GM19328 (cell line): Measurements from ENCODE around the gene CCNI2.

Source experiments
- ATAC-seq: cut with Tn5 transposase; IDR thresholded peaks from one replicate; pipeline ENCODE4 v1.9.1; 2021; ENCODE audit warnings: mild to moderate bottlenecking, moderate library complexity; ENCODE audit not compliant: unreplicated experiment

Gene CCNI2

DNA sequence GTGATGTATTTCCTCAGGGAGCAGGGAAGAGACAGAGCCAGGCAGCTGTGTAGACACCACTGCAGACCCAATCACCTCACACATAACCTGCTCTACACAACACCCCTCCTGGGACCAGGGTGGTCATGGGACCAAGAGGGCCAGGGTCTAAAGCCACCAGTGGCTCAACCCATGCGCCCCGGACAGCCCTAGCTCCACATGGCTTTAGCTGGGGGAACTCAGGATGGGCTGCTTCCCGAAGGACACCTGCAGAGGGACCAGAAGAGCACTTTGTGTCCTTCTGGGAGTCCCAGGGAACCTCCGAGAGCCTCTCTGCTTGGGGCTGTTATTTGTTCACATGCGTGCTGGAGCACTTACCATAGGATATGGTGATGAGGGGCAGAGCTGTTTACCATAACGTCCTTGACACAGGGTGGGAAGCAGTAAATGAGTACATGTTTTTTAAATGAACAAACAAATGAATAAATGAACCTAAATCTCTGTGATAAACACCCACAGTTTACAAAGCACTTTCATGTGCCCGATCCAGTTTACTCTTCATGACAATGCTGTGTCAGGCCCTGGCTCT lies 17.5 kb downstream of the CCNI2 start:
- no peak for ATAC-seq

DNA sequence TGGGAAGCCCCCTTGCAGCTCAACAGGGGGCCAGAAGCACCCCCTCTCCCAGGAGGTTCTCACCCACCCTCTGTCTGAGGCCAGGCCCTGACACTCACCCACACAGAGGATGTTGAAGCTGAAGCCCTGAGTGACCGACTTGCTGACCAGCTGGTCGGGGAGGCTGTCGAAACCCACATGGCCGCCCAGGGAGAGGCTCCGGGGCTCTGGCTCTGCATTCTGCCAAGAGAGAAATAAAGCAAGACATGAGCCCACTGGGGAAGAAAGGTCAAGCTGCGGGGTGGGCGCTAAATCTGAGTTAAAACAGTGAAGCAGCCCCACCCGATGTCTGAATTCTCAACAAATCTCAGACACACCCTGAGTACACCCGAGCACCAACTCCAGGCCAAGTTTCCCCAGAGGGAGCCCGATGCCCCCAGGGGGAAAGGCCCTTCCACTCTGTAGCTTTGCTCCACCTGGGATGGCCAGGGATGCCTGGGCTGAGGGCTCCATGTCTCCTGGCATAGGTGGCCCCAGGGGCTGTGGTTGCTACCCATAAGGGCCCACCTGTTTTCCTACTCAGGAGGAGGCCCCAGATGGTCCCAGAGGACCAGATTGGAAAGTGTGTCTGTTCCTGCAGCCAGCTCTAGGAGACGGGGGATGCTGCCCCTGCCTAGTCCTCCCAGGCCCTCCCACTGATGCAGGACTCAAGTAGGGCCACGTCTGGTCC lies 18.2 kb downstream of the CCNI2 start:
- ATAC-seq, result no peak

DNA sequence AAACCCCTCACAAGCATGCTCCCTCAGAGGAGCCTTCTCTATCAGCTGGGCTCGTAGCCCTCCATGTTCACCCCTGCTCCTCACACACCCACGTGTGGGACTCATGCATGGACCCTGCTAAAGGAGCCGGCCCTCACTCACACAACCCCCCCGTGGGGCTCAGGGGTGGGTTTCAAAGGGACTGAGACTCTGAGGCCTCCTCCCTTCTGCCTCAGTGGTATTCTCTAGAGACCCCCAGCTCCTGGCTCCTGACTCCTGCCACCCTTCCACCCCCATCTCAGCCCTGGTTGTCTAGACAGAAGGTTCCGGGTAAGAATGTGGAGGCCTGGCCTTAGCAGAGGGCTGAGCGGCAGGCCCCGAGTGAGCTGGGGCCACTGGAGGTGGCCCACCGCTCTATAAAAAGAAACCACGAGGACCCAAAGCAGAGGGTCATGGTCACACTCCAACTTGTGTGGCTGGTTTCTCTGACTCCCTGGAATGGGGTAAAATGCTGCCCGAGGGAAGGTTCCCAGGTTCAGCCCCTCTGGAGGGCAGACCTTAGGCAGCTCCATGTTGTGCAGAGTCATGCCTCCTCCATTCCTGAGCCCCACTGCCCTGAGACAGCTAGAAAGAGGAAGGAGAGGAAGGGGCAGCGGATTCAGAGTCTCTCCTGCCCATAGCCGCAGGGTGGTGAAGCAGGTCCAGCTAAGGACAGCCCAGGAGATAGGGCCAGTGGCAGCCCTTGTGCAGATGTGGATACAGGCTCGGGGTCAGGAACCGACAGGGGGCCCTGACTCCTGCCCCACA lies 19.0 kb downstream of the CCNI2 start:
- no peak for ATAC-seq

DNA sequence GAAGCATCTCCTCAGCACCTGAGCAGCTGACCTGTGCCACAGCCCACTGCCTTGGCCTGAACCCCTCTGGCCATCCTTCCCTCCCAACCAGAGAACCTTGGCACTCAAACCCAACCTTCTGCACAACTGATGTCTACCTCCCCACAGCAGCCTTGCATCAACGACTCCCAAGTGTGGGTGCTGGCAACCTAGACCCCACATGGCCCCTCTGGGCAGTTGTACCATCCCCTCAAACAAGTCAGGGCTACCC lies 19.5 kb downstream of the CCNI2 start:
- no peak for ATAC-seq

DNA sequence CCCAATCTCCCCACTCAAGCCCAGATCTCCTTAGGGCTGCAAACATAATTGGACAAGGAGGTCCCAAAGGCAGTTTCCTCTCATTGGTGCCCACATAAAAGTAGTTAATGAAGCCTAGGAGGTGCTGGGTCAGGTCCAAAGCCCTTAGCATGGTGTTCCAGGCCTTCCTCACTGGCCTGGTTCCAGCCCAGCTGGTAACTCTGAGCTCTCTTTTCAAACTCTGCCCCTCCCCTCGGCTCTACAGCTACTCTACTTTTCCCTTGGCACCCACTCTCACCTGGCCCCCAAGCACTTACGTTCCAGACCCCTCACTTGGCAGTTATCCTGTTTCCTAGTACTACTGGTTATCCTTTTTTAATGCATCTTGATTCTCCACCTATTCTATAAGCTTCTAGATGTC lies 19.9 kb downstream of the CCNI2 start:
- no peak for ATAC-seq

DNA sequence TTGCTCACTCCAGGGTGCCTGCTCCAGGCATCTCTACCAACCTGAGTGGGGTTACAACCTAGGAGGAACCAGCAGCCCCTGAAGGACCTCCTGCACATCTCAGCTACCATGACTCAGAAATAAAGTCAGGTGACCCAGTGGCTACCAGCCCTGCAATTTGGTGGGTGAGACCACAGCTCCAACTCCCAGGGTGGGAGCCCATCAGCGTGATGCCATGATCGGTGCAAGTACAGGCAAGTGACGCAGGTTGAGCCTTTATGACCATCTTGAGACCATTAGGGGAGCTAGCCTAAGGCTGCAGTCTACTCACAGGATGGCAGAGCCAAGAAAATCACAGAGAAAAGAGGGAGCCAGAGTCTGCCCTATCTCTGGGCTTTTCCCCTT lies 21.3 kb downstream of the CCNI2 start:
- ATAC-seq, result no peak

DNA sequence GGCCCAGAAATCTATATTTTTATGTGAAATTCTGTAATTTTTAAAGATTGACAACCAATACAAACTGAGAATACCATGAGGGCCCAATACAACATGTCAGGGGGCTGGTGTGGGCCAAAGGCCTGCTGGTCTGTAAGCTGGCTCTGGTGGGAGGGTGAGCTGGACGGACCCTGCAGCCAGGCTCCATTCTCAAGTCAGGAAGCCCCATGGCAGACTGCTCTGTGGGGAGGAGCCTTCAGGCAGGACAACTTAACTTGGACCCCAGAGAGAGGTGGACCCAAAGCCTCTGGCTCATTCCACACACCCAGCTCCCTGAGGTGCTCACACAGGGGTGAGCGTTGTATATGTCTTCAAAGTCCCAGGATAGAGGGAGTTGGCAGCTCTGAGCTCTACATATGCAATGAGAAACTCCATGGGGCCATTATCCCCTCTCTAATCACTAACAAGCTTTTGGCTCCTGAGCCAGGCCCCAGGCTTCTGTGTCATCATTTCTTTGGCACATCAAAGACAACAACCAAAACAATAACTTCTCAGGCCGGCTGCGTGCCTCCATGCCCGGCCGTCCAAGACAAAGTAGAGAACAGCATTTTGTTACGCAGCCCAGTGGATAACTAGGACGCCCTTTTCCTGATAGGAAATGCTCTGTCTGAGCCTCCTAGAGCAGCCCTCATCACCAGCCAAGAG lies 23.4 kb downstream of the CCNI2 start:
- ATAC-seq, result no peak

DNA sequence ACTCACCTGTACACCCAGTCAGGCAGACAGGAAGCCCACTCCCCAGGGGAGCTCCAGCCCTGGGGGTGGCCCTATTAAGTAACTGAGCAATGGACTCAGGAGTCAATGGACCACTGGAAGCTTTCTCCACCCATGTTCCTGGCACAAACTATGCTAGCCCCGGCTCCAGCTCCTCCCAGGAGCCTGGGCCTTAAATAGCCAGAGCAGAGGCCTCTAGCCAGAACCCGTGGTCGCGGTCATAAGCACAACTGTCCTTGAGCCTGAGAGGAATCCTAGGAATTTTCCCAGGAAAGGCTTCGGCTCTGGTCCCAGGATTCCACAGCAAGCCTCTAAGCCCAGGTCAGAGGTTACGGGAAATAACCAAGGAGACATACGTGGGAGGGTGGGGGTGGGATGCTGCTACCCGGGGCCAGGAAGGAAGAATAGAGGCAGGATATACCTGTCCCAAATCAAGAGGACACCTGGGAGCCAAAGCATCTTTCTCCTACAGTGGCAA lies 24.3 kb downstream of the CCNI2 start:
- no peak for ATAC-seq

DNA sequence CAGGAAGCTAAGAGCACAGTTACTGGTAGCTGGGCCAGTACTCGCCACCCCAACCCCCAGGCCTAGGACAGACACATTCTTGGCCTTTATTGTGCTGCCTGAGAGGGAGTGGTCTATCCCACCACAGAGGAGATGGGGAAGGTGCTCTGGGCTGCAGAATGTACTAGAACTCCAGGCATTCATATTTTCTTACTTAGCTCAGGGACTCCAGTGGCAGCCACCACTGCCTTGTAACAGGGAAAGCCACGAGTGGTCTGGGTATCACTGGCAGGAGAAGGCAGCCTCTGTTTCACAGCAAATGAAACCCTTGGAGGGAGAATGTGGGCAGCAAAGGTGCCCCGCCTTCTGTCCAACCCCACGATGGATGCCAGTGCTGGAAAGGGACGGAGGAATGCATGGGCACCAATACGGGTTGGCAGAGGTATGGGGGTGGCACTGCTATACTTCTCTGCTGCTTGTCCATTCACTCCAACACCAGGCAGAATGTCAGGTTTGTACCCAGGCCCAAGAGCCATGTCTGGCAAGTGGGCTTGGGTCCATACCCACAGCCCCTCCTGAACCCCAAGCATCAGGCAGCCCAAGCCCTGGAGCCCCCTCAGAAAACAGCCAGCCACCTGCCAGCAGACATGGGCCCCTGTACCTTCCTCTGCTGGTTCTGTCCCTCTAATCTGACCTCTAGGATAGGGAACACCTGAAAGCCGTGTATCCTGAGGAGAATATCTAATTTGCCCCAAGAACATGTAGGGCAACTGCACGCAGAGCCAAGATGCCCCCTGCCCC lies 25.3 kb downstream of the CCNI2 start:
- no peak for ATAC-seq

DNA sequence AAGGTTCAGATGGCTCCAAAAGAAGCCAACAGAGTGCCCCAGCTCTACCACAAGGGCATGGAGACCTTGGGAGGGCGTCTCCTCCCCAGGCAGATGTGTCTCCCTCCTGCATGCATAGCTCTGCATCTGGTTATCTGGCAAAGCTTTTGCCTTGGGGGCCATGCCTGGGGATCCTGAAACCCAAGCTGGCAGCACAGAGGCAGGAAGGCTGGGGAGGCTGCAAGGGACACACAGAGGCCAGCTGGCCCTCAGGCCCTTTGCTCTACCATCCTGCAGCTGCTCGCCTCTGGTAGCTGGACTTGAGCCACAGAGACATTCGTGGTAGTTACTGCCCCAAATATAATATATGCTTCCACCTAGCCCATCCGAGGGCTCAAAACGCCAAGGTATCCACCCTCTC lies 25.9 kb downstream of the CCNI2 start:
- ATAC-seq, result no peak

DNA sequence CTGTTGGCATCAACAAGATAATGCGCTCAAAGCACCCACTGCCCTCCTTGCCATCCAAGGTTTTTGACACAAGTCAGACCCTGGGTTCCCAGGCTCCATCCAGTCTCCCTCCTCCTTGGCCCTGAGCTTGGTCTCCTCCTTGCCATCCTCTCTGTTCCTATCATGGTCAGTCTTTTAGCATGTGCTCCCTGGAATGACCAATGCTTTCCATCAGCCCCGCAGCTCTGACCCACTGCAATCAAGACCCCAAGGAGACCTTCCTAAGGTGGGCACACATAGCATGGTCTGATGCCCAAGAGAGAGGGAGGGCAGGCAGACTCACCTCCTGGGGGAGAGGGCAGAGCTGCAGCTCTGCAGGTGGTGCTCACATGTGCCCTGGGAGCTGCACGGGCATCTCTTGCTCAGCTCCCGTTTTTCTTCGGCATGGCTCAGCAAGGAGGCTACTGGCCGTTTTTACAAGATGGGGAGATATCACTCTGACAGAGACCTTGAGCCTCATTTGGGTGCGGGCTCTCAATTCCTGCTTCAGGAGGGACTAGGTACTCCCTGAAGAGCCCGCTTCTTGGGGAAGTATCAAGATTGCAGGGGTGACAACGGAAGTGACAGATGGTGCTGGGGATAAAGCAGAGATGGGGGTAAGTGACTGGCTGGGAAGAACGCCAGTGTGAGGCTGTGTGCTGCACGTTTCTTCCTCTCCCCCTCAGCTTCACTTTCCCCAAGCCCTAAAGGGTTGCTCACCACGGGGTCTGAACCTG lies 26.6 kb downstream of the CCNI2 start:
- no peak for ATAC-seq

DNA sequence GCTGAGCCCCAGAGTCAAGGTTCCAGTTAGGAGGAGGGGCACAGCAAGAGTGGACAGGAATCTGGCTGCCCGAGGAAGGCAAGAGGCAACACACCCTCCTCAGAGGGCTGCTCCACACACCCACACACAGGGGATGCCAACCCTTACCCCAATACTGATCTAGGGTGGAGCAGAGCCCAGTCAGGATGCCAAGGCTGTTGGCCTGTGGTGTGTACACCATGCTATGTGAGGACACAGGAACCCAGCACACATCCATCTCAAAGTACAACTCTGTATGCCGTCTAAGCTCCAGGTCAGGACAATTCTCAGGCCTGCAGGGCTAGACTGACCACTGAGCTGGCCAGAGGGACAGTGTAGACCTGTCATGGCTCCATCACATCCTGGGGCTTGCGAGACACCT lies 27.2 kb downstream of the CCNI2 start:
- ATAC-seq, result no peak

DNA sequence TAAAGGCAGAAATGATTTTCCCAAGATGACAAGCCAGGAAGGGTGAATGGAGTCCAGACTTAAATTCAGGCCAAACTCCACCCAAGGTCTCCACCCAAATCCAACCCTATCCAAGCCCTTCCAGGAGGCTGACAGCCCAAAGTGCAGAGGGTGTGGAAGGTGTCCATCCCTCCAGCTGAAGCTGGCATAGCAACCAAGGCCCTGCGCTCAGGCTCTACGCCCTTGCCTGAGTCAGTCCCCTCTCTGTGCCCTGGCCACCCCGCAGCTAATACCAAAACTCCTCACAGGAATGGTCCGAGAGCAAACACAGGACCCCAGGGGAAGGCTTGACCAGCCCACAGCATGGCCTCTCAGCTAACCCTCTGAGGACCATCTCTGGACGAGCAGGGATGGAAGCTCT lies 27.7 kb downstream of the CCNI2 start:
- ATAC-seq, result no peak

DNA sequence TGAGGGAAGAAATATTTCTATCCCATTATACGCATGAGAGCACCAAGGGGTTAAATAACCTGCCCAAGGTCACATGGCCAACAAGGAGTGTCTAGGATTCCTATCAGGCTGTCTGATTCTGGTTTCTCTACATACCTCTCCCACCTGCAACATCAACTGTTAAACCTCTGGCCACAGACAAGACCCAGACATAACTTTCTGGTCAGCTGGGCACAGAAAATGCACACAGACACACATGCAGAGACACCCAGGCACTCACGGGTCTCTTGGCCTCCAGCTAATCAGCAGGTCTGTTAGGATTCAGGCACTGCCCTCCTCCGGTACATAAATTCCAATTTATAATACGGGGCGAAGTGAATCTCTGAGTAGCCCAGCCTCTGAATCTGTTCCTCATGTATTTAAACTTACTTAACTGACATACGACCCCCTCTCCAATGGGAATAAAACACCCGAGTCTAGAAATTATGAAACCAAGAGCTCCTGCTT lies 28.3 kb downstream of the CCNI2 start:
- ATAC-seq, result no peak

DNA sequence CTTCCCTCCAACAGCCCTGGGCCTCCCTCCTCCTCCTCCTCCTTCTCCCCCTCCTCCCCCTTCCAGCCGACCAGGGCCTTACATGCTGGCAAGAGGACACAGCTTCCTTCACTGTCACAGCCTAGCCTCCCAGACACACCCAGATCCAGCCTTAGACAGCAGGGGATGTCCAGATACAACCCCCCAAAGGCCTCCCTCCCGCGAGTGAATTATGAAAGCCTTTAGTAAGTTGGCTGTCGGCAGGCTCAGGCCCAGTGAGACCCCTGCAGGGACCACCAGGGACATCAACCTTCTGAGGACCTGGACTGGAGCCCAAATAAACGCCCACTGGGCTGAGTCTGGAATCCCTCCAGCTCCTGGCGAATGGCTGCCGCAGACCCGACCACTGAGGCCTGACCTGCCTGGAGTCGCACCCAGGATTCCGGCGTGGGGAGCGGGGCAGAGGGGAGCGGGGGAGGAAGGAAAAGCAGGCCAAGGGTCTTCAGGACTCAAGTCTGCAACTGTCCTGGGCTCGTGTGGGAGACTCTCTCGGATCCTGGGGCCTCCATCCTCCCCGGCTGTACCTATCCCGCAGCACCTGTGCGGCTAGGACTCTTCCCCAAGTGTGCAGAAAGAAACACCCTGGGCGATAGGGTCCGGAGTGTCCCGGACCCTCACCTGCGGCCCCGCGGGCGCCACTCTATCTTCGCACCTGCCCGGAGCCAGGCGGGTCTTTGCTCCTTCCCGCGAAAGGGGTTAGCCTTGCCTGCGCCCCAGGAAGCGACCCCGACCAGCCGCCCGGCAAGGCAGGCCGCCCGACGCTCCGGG lies 29.1 kb downstream of the CCNI2 start:
- ATAC-seq, result no peak

DNA sequence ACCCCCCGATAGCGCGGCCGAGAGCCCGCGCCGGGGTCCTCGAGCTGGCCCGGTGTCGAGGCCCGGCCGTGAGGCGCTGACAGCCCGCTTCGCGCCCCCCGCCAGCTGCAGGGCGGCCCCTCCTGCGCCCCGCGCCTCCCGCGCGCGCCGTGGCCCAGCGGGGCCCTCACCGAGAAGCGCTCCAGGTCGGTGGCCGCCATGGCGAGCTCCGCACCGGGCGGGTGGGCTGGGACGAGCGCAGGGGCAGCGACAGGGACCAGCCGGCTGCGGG lies 29.6 kb downstream of the CCNI2 start:
- no peak for ATAC-seq

DNA sequence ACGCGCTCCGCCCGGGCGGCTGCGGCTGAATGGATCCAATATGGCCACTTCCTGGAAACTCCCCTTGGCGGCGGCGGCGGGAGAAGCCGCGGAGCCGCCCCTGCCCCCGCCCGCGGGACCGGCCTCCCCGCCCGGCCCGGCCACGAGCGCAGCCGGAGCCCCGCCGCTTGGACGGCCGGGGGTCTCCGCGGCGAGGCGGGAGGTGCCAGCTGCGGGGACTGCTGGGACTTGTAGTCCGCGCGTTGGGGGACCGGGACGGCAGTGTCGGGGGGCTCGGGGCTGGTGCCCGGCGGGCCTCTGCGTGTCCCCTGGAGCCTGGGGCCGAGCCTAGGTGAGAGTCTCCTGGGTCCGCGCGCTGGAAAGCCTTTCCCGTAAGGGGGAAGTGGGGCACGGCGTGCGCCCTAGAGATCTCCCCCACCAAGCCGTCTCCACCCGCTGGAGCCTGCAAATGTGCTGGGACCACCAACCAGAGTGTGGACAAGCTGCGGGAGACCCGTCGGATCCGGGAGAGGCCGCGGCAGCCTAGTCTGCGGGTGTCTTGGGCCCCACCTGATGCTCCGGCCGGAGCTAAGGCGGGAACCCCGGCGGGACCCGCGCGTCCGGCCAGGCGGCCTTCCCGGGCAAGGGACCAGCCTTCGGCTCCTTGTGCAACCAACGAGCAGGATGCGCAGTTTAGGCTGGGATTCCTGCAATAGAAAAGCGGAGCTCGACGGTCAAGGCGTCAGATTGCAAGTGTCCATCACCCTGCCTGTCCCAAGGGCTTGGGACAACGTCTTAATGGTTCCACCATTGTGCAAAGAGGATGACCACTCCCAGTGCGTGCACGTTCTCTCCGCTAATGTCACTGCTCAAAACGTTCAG lies 30.2 kb downstream of the CCNI2 start, which contains the start of gene SEPTIN8:
Gene SEPTIN8 (minus strand): TSS at position 31 of the 861 bp plus-strand sequence. CDS start 102 bp downstream, outside the sequence.
- no peak for ATAC-seq

DNA sequence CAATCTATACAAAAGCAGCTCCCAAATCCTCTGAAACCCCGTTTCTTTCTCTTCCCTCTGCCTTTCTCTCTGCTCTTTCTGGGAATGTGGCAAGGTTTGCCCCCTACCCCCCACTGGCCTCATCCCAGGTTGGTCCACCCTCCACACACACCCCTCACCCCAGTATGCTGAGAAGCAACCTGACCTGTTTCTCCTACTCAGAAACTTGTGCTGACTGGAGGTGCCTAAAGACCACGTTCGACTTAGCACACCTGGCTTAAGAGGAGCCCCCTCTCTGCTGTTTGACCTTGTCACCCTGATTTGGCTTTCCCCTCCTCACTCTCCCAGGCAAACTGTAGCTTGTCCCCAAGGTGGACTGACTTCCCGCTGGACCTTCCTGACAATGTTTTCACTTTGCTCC lies 30.9 kb downstream of the CCNI2 start:
- no peak for ATAC-seq

DNA sequence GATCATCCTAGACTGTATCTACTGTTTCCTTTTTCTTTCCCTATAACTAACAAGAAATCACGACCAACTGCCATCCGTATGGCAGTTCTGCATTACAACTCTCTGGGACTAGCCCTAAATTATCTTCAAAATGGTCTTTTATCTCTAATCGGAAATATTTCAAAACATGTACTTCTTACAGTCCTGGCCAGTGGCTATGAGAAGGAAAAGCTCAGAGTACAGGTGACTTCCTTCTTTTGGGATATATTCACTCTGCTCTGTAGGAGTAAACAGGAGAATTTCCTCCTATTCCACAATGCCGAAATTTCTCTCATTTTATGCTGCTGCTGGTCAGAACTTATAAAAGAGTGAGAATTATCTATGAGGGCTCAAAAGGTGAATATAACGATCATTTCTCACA lies 31.6 kb downstream of the CCNI2 start:
- no peak for ATAC-seq
